Measurements from ENCODE around the gene LRRC26.

Gene LRRC26

DNA sequence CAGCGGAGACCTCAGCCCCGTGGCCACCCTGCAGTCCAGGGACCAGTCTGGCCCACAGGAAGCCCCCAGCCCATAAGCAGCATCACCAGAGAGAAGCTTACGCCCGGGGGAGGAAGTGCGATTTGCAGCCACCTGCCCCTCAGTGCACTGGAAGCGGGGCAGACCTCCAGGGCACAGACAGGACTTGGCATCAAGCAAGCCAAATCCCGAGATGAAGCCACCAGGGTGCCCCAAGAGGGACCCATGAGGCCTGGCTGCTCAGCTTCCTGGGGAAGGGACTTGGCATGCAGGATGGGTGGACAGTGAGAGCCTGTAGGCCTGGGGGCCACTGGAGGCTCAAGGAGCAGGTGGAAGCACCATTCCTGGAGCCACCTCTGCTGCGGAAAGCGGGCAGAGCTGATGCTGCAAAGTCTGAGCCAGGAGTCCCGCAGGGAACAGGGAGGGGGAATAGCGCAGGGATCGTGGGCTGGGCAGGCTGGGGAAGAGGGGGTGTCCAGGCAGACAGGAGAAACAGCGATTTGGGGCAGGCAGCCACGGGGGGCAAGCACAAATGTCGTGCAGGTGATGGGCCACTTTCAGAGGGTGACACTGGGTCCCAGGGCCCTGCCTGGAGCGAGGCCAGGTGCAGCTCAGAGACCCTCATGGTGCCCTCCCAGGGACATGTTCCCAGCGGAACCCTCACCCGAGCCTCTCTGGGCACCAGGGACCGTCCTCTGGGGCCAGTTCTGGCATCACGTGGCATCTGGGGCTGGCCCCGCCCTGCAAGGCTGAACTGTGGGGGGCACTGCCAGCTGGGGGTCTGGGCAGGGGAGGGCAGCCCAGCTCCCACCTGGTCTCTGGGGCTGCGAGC lies 3.2 kb downstream of the LRRC26 start:
- DNase-seq = no peak

GRCh38 chr9:137165250-137165836 lies 4.5 kb downstream of the LRRC26 start:
- DNase-seq = no peak

DNA sequence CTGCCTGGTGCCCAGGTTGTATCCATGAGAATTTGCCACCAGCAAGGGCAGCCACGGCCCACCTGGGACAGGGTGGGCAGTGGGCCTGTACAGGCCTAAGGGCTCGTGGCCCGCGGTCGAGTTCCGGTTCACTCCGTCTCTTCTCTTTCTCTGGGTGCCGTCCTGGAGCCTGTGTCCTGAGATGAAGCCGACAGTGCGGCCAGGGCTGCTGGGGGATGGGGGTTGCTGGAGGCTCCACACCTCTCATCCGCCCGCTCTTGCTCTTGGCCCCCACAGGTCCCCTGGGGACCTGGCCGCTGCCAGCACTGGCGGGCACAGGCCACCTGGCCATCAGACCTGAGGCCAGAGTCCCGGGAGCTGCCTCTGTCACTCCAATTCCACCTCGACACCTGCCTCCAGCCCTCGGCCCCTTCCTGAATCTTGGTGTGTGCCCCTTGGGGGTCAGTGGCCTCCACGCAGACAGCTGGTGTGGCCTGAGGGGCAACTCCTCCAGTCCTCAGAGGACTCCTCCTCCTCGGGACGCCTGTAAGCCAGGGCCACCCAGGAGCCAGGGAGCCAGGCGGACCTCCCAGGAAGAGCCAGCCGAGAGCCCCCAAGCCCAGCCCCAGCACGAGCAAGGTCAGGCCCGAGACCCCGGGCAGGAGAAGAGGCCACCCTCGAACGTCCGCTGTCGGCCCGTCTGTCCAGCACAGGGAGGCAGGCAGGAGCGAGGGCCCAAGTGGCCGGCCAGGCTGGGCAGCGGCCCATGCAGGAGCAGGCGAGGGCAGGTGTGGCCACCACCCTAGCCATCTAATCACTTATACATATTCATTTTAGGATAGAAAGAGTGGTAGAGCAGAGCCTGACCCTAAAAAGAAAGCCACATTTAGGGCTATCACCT lies 5.2 kb downstream of the LRRC26 start:
- no peak for DNase-seq

DNA sequence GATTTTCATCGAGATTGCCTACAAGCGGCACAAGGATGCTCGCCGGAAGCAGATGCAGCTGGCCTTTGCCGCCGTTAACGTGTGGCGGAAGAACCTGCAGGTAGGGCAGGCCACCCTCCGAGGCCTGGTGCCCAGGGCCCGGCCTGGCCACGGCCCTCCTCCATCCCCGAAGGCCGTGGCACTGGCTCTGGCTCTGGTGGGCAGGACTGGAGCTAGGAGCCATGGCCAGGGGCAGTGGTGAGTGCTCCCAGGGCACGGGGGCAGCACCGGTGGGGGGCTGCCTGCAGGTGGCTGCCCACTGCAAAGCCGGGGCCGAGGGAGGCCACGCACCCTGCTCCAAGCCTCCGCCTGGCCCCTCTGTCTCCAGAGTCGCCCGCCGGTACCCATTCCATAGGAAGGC lies 6.0 kb downstream of the LRRC26 start:
- DNase-seq = no peak

- DNase-seq = no peak
These were observed 6.5 kb downstream of the LRRC26 start for GRCh38 chr9:137163365-137163715.

GRCh38 chr9:137162505-137163364 lies 7.1 kb downstream of the LRRC26 start:
- no peak for DNase-seq

GRCh38 chr9:137161558-137162486 lies 8.0 kb downstream of the LRRC26 start:
- DNase-seq = no peak

GRCh38 chr9:137160716-137161557 lies 8.9 kb downstream of the LRRC26 start:
- DNase-seq = no peak

DNA sequence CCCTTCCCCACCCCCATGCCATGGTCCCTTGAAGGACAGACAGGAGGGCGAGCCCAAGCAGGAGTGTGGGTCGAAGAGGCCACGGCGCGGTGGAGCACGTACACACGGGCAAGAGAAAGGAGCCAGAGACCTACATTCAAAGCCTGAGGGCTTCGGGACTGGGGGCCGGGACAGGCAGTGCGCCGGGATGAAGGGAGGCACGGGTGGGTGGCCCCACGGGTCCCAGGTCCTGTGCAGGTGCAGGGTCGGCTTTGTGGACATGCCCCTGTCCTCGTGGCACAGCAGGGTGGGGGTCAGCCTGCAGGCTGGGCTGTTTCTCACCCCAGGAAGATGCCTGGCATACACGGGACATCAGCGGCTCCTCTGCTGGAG lies 9.8 kb downstream of the LRRC26 start:
- DNase-seq = no peak

DNA sequence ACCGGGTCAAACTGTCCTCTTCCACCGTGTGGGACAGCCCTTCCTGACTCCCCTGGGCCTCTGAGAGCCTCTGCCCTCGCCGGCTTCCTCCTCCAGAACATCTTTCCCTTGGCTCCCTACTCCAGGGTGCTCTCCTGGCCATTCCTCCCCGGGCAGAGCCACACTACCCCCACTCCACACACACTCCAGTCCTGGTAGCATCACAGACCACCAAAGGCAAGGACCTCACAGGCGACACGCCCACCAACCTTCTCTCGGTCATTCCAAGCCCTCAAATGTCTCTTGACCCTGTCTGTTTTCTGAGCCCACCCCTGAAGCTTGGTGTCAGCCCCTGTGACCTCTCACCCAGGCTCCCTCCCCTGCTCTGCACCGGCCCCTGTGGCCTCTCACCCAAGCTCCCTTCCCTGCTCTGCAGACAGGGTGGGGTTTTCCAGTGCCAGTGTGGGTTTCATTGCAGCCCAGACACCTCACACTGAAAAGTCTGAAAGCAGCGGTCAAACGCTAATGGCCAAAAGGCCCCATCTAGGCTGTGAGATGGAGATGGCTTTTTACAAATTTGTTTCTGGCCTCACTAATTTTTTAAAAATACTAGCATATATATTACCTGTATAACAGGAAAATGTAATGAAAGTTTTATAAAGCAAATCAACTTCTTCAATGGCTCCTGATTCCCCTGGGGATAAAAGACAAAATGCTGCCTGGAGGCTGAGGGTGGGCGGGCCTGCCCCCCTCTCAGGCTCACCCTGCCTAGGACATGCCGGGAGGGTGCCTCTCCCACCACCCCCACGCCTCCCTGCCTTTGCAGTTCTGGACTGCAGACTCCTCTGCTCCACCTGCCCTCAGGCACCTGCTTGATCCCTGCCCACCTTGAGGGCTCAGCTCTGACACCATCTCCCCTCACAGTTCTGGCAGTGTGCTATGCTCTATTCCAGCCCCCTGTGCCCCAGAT lies 10.5 kb downstream of the LRRC26 start:
- DNase-seq = no peak

GRCh38 chr9:137158625-137159024 lies 11.2 kb downstream of the LRRC26 start:
- no peak for DNase-seq

DNA sequence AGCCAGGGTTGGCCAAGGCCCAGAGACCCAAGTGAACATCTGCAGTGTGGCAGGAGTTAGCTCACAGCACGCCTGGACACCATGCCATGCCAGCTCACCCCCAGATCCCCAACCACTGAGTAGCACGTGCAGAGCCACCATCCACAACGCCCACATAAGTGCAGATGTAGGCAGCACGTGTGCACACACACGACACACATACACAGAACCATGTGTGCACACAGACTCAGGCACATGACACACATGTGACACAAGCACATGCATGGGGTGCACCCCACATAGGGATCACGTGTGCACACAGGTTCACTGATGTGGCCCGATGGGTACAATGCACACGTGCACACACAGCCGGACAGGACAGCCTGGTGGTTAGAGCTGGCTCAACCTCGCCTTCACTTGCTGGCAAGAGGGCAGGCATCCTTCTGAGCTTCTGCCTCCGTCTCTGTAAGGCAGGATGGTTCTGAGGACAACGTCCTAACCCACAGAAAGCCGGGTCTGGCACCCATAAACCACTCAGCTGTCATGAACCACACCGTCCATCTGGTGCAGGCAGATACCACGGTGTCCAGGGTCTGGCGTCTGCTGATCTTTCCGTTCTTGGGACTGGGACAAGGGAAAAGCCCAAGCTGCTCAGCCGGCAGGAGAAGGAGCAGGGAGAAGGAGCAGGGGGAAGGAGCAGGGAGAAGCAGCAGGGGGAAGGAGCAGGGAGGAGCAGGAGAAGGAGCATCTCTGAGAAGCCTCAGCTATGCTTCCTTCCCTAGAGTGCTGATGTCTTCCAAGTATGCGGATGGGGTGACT lies 12.0 kb downstream of the LRRC26 start:
- DNase-seq = no peak

GRCh38 chr9:137156567-137157375 lies 13.1 kb downstream of the LRRC26 start:
- no peak for DNase-seq

DNA sequence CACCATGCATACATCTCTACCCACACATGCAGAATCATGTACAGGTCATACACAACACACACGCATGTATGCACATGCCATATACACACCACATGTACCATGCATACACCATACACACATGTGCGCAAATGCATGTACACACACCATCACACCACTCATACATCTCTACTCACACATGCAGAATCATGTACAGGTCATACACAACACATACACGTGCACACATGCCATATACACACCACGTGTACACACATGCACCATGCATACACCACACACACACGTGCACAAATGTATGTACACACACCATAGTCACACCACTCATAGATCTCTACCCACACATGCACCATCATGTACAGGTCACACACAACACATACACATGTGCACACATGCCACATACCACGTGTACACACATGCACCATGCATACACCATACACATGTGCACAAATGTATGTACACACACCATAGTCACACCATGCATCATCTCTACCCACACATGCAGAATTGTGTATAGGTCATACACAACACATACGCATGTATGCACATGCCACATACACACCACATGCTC lies 16.9 kb downstream of the LRRC26 start:
- no peak for DNase-seq

- DNase-seq = no peak
These were observed 19.0 kb downstream of the LRRC26 start for GRCh38 chr9:137150617-137151457.

- DNase-seq = no peak
These were observed 19.8 kb downstream of the LRRC26 start for GRCh38 chr9:137149942-137150616.
